Prostate gland (tissue), 2 donors: ENCODE results near the gene ZNF213.

Experiments used
- POLR2A ChIP-seq: fragments of 450-650 bp; IDR thresholded peaks from one replicate; pipeline ENCODE4 v1.6.1; 2016; ENCODE audit warnings: antibody characterized with exemption, mild to moderate bottlenecking
- POLR2AphosphoS5 ChIP-seq: sonication (generic); formaldehyde crosslinking; IDR thresholded peaks from one replicate; pipeline ENCODE4 v1.6.1; 2017; ENCODE audit warnings: antibody characterized with exemption
- TF ChIP-seq, protein P1 (sequence below), 4 experiments: fragments of 200-600 bp in 2 of 4; fragments of 450-650 bp in 2 of 4; sonication (generic) in 2 of 4; IDR thresholded peaks; 1 replicate in 3 of 4; 2 replicates in 1 of 4; pipeline ENCODE4 v1.5.1; 2016 to 2019; ENCODE audit warnings: antibody characterized with exemption in 4 of 4, mild to moderate bottlenecking in 2 of 4, moderate library complexity in 2 of 4

DNA sequence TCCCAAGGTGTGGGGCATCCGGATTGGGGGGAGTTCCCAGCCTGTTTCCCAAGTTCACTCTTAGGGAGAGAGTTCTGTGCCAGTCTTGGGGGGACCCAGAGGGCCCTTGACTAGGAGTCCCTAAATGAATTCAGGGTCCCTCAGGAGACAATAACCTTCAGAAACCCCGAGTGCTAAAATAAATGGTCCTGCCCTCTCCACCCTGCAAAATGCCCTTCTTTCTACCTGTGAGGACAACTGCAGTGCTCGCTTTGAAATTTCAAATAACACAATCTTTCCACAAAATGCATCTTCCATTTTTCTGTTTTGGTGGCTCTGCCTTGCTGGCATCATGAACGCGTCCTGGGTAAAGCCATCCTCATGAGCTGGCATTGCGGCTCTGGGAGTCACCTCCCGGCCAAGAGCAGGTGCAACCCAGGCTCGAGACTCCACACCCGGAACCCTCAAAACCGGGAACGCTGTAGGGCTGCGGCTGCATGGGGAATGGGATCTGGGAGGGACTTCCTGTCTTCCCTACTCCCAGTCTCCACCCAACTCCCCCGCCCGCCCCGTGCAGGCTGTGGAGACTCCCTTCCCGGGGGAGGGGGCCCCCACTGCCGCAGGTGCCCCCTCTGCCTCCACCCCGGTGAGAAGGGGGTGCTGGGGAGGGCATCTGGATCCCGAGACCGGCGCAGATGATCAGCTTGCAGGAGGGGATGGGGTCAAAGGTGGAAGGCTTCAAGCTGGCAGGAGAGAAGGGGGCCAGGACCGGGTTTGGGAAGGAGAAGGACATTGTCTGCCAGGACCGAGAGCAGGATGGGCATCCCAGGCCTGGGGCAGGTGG is 22.6 kb upstream of the ZNF213 start, which contains the start of gene ZNF205:
- TF ChIP-seq, protein P1, sequence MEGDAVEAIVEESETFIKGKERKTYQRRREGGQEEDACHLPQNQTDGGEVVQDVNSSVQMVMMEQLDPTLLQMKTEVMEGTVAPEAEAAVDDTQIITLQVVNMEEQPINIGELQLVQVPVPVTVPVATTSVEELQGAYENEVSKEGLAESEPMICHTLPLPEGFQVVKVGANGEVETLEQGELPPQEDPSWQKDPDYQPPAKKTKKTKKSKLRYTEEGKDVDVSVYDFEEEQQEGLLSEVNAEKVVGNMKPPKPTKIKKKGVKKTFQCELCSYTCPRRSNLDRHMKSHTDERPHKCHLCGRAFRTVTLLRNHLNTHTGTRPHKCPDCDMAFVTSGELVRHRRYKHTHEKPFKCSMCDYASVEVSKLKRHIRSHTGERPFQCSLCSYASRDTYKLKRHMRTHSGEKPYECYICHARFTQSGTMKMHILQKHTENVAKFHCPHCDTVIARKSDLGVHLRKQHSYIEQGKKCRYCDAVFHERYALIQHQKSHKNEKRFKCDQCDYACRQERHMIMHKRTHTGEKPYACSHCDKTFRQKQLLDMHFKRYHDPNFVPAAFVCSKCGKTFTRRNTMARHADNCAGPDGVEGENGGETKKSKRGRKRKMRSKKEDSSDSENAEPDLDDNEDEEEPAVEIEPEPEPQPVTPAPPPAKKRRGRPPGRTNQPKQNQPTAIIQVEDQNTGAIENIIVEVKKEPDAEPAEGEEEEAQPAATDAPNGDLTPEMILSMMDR (IDR thresholded peaks at IDR 0.05) = no peak
- TF ChIP-seq POLR2AphosphoS5 (peak; percentile 76), POLR2A (no peak)
